Peyer's patch (tissue), 4 donors: ENCODE data around the gene AMPD3. TPM values are rescaled to one million over a fixed set of nuclear protein-coding genes. Genes with fewer than 3 reads are reported as not detected.
A peak's percentile ranks its signal among the peaks of the same experiment; 100 is the strongest.

Experiments
- DNase-seq, 3 donors: peaks; one replicate each; pipeline ENCODE4 v3.0.0-alpha.2; 2017 to 2019
- H3K27ac ChIP-seq, 4 donors: fragments of 200-600 bp; sonication (generic); one replicate each; pipeline ENCODE4 v1.5.1; 2016 to 2019
- H3K27me3 ChIP-seq, 2 donors: fragments of 200-600 bp; sonication (generic); one replicate each; pipeline ENCODE4 v1.5.1; 2019
- H3K36me3 ChIP-seq, 3 donors: fragments of 200-600 bp; sonication (generic); one replicate each; pipeline ENCODE4 v1.5.1; 2016 to 2019
- H3K4me1 ChIP-seq, 4 donors: fragments of 200-600 bp; sonication (generic); one replicate each; pipeline ENCODE4 v1.5.1; 2016 to 2019
- H3K4me3 ChIP-seq, 4 donors: fragments of 200-600 bp; sonication (generic); 1 replicate in 3 of 4; 2 replicates in 1 of 4; pipeline ENCODE4 v1.5.1; 2016 to 2019; ENCODE audit warnings: mild to moderate bottlenecking in 1 of 4
- H3K9me3 ChIP-seq, 4 donors: fragments of 200-600 bp; sonication (generic); one replicate each; pipeline ENCODE4 v1.5.1; 2016 to 2019; ENCODE audit warnings: mild to moderate bottlenecking in 1 of 4
- POLR2A ChIP-seq, 2 donors: fragments of 450-650 bp; IDR thresholded peaks; one replicate each; pipeline ENCODE4 v1.5.1; 2017; ENCODE audit warnings: antibody characterized with exemption in 2 of 2, mild to moderate bottlenecking in 2 of 2, moderate library complexity in 2 of 2
- total RNA-seq, 4 donors: library from RNA; depleted of rRNA; stranded (reverse); fragments of >200 nt; gene quantifications; one replicate each; pipeline ENCODE4 v1.1.0, GENCODE V29; 2016
- TF ChIP-seq, protein P1 (sequence below), 6 experiments: fragments of 450-650 bp in 4 of 6; fragments of 200-600 bp in 2 of 6; sonication (generic) in 1 of 6; IDR thresholded peaks; one replicate each; pipeline ENCODE4 v1.5.1; 2017 to 2019; ENCODE audit warnings: antibody characterized with exemption in 6 of 6, mild to moderate bottlenecking in 3 of 6, moderate library complexity in 1 of 6

AMPD3 gene
- total RNA-seq, 4 donors from 2014 or later = 12.4 to 28.9 (median 17.6) TPM

DNA sequence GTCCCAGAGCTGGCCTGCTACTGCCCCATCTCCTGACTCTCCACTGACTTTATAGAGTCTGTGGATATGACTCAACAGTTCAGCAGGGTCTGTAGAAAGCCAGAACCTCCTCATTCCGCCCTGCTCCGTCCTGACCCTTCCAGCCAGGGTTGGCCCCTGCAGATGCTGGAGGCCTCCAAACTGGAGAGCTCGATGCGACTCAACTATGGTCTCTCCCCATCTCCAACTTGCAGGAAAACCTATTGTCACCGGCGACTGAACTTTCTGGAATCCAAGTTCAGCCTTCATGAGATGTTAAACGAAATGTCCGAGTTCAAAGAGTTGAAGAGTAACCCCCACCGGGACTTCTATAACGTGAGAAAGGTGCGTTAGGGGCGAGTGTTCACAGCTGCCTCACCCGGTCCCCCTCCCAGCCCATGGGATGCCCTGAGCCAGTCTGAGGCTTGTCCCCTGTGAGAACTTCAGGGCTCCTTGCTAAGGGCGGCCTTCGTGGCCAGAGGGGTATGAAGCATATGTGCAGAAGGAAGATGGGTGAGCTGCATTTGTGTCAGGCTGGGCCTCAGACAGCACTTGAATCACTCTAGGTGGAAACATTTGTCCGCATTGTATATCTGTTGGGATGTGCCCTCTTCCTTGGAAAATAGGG is 32.1 kb downstream of the AMPD3 start:
- peak in 1 of 3 donors; percentile 21 for DNase-seq
- no peaks in the 10 kb centered on the region for H3K9me3 ChIP-seq
- peaks cover 0 to 23% (median 6%) of the 10 kb centered on the region in 4 donors for H3K4me1 ChIP-seq
- no peak overlapping the region for H3K4me3 ChIP-seq
- H3K27ac ChIP-seq = no peak overlapping the region
- peaks cover 0 to 4% (median 0%) of the 10 kb centered on the region in 3 donors for H3K36me3 ChIP-seq
- no peaks in the 10 kb centered on the region for H3K27me3 ChIP-seq
- TF ChIP-seq, protein P1, sequence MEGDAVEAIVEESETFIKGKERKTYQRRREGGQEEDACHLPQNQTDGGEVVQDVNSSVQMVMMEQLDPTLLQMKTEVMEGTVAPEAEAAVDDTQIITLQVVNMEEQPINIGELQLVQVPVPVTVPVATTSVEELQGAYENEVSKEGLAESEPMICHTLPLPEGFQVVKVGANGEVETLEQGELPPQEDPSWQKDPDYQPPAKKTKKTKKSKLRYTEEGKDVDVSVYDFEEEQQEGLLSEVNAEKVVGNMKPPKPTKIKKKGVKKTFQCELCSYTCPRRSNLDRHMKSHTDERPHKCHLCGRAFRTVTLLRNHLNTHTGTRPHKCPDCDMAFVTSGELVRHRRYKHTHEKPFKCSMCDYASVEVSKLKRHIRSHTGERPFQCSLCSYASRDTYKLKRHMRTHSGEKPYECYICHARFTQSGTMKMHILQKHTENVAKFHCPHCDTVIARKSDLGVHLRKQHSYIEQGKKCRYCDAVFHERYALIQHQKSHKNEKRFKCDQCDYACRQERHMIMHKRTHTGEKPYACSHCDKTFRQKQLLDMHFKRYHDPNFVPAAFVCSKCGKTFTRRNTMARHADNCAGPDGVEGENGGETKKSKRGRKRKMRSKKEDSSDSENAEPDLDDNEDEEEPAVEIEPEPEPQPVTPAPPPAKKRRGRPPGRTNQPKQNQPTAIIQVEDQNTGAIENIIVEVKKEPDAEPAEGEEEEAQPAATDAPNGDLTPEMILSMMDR (IDR thresholded peaks at IDR 0.05) = no peak
- TF ChIP-seq POLR2A (IDR thresholded peaks at IDR 0.05) = no peak

DNA sequence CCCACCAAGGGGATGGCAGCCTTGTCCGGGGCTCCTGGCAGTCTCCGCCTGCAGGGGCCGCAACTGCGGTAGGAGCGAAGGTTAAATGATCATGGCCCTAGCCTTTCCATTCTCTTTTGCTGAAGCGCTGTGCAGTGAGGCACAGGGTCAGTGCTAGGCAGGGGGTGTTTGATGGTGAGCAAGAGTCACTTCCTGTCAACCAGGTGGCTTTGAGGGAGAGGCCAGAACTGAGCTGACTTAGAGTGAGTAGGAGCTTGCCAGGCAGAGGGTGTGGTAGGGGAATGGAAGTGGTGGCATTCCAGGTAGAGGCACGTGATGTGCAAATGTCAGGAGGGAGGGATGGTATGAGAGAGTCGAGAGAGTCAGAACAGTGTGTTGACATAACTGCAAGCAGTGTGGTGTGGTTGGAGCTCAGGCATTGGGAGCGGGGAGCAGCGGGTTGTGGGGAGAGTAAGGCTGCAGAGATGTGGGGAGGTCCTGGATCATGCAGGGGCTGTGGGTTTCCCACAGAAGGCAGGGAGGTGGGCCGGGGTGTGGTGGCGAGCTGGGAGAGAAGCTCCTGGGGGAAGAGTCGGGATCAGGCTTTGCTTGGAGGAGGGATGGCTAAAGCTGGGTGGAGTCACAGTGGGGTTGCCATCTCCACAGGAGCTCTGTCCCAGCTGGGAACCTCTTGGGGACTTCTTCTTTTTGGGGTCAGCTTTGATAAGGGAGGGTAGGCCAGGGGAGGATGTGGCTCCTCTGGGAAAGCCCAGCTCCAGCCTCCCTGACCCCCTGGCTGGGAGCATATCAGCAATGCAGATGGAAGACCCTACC is 33.3 kb downstream of the AMPD3 start:
- peak in 2 of 3 donors; percentile 73 to 83 for DNase-seq
- Histone ChIP-seq H3K4me1 (peaks cover 0 to 23% (median 6%) of the 10 kb centered on the region in 4 donors), H3K27me3 (no peaks in the 10 kb centered on the region), H3K27ac (peak overlapping the region; percentile 55 to 94 (median 78)), H3K36me3 (peaks cover 0 to 11% (median 0%) of the 10 kb centered on the region in 3 donors), H3K9me3 (no peaks in the 10 kb centered on the region), H3K4me3 (no peak overlapping the region)
- TF ChIP-seq, protein P1 (IDR thresholded peaks at IDR 0.05) = no peak
- TF ChIP-seq POLR2A (IDR thresholded peaks at IDR 0.05) = no peak

DNA sequence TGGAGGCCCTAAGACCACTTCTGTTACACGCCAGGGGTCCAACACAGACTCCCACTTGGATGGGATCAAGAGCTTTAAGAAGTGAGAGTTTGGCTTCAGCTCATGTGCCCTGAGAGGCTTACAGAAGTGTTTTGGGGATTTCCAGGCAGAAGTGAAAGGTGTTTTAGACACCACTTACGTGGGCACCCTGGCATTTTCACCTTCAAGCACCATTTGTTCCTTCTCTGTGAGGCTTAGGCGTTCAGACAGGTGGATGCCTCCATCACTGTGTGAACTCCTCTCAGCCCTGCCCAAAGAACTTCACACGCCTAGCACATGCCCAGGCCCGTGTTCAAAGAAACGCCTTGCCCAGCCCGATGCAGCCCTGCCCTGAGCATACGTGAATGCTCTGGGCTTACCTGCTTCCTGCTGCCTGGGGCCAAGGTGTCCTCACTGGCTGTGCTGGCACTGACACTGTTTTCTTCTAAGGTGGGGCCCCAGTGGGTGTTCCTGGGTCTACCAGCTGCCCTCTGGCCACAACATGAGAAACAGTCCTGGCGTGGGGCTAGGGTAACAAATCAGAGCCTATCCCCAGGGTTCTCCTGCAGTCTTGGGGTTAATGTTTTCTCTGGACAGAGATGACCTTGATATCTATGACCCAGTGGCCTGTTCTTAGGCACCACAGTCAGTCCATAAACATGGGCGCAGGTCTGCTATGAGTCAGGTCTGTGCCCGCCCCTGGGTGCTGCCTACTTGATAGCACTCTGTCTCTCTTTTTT is 34.0 kb downstream of the AMPD3 start:
- TF ChIP-seq POLR2A (IDR thresholded peaks at IDR 0.05) = peak; percentile 9 to 52
- TF ChIP-seq, protein P1 (IDR thresholded peaks at IDR 0.05) = peak in 1 of 6 experiments; percentile 8
- Histone ChIP-seq H3K4me1 (peaks cover 0 to 23% (median 6%) of the 10 kb centered on the region in 4 donors), H3K27me3 (no peaks in the 10 kb centered on the region), H3K4me3 (no peak overlapping the region), H3K27ac (peak overlapping the region; percentile 55 to 94 (median 78)), H3K9me3 (no peaks in the 10 kb centered on the region), H3K36me3 (peaks cover 0 to 15% (median 0%) of the 10 kb centered on the region in 3 donors)
- peak; percentile 44 to 91 (median 89) for DNase-seq

DNA sequence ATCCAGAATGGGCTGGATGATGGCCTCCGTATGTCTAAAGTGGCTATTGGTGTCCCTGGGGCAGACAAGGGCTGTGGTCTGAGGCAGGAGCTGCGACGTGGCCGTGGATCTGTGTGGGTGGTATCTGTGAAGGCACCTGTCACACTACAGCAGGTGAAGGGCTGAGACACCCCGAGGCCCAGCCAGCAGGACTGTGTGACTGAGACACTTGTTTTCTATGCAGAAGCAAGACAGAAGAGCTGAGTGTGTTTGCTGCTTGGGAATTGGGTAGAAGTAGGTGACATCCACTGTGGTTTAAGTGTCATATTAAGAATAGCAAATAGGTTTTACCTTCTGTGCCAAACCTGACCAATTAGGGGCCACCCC is 35.0 kb downstream of the AMPD3 start:
- H3K36me3 ChIP-seq = peaks cover 0 to 21% (median 0%) of the 10 kb centered on the region in 3 donors
- H3K4me1 ChIP-seq = peaks cover 0 to 23% (median 6%) of the 10 kb centered on the region in 4 donors
- no peak for DNase-seq
- H3K27ac ChIP-seq = peak overlapping the region; percentile 46 to 94 (median 78)
- TF ChIP-seq, protein P1 (IDR thresholded peaks at IDR 0.05) = no peak
- TF ChIP-seq POLR2A (IDR thresholded peaks at IDR 0.05) = no peak
- H3K27me3 ChIP-seq = no peaks in the 10 kb centered on the region
- no peaks in the 10 kb centered on the region for H3K9me3 ChIP-seq
- H3K4me3 ChIP-seq = no peak overlapping the region
